K562 (cell line): ENCODE results near the gene SCAMP2. TPM values are rescaled to one million over a fixed set of nuclear protein-coding genes. Genes with fewer than 3 reads are reported as not detected.

ENCODE experiments used
- CTBP1 ChIP-seq: fragments of 450-650 bp; IDR thresholded peaks from 2 replicates; pipeline ENCODE4 v1.6.1; 2016; ENCODE audit warnings: borderline replicate concordance
- CXXC5 ChIP-seq: fragments of 250-450 bp; sonication (Bioruptor Pico); IDR thresholded peaks from 2 replicates; pipeline ENCODE4 v1.8.0; 2022; ENCODE audit warnings: inconsistent platforms, mild to moderate bottlenecking, moderate library complexity
- FOXM1 ChIP-seq, 2 experiments: fragments of 450-650 bp in 1 of 2; sonication (generic) in 1 of 2; formaldehyde crosslinking in 1 of 2; IDR thresholded peaks; 2 replicates each; pipeline versions ENCODE4 v1.6.1 to v1.9.0; 2017 to 2022; ENCODE audit warnings: low read depth in 2 of 2, mild to moderate bottlenecking in 2 of 2, missing genetic modification reagents in 1 of 2, moderate library complexity in 1 of 2
- HOMEZ ChIP-seq: fragments of 250-450 bp; sonication (Bioruptor Pico); IDR thresholded peaks from 2 replicates; pipeline ENCODE4 v1.4.0; 2020; ENCODE audit warnings: mild to moderate bottlenecking, moderate library complexity
- LEF1 ChIP-seq: fragments of 450-650 bp; IDR thresholded peaks from 2 replicates; pipeline ENCODE4 v1.6.1; 2016; ENCODE audit warnings: mild to moderate bottlenecking
- NELFE ChIP-seq: IDR thresholded peaks from 2 replicates; pipeline ENCODE4 v1.6.1; 2011; ENCODE audit warnings: mild to moderate bottlenecking; ENCODE audit not compliant: insufficient read depth, insufficient read length
- PCBP1 ChIP-seq: fragments of 200-400 bp; formaldehyde crosslinking; IDR thresholded peaks from 2 replicates; pipeline ENCODE4 v1.6.1; 2018; ENCODE audit warnings: mild to moderate bottlenecking, low read depth, low read length; ENCODE audit not compliant: poor library complexity, severe bottlenecking
- ZFX ChIP-seq: sonication (generic); formaldehyde crosslinking; IDR thresholded peaks from 2 replicates; pipeline ENCODE4 v1.8.0; 2022; ENCODE audit warnings: mild to moderate bottlenecking, missing genetic modification reagents, moderate library complexity
- ZNF740 ChIP-seq, 3 experiments: fragments of 200-800 bp in 1 of 3; sonication (Bioruptor generic) in 1 of 3; sonication (generic) in 1 of 3; formaldehyde crosslinking in 1 of 3; IDR thresholded peaks; 2 replicates each; pipeline versions ENCODE4 v1.6.1 to v1.8.0; 2016 to 2022; ENCODE audit warnings: mild to moderate bottlenecking in 2 of 3, missing compliant biosample characterization in 2 of 3, missing genetic modification characterization in 2 of 3, missing genetic modification reagents in 1 of 3
- polyA plus RNA-seq, 8 experiments: library from polyadenylated mRNA; depleted of rRNA in 4 of 8; stranded (reverse) in 5 of 8; unstranded in 3 of 8; fragments of >200 nt; fragmentation: Nextera tagmentation in 2 of 8; fragmentation: Illumina TruSeq in 1 of 8; extraction: Ambion mirVana in 2 of 8; extraction: Trizol in 1 of 8; gene quantifications; 2 replicates each; pipeline versions ENCODE4 v1.2.1 to v1.2.3, GENCODE V29; 2011 to 2014; ENCODE audit warnings: inconsistent platforms in 1 of 8, missing spikeins in 1 of 8
- total RNA-seq, 7 experiments: library from RNA; depleted of rRNA in 6 of 7; stranded (reverse); fragments of >200 nt in 6 of 7; fragmentation: Illumina TruSeq in 2 of 7; extraction: Trizol in 2 of 7; gene quantifications; 2 replicates each; pipeline versions ENCODE4 v1.2.1 to v1.2.3, GENCODE V29; 2011 to 2021; ENCODE audit warnings: low replicate concordance in 1 of 7
- TF ChIP-seq, protein P1 (sequence below), 2 experiments: fragments of 450-650 bp; formaldehyde crosslinking in 1 of 2; IDR thresholded peaks; 2 replicates each; pipeline versions ENCODE4 v1.4.0 to v1.6.1; 2014 to 2020; ENCODE audit warnings: mild to moderate bottlenecking in 2 of 2, borderline replicate concordance in 1 of 2, low read depth in 1 of 2
- TF ChIP-seq, protein P2 (sequence below), 2 experiments: IDR thresholded peaks; 2 replicates each; pipeline ENCODE4 v1.6.1; 2011; ENCODE audit warnings: borderline replicate concordance in 1 of 2, control low read depth in 1 of 2, low read depth in 1 of 2, low read length in 1 of 2, mild to moderate bottlenecking in 1 of 2, mixed read lengths in 1 of 2, moderate library complexity in 1 of 2; ENCODE audit not compliant: insufficient read depth in 1 of 2, insufficient read length in 1 of 2, poor library complexity in 1 of 2, severe bottlenecking in 1 of 2; ENCODE audit errors: extremely low read depth in 1 of 2

SCAMP2 gene
- total and polyA plus RNA-seq, 9 of the 15 experiments (the other 6 are each of a cell fraction or from before 2014, with no cell fraction given) = 5.9 to 61.1 (median 20.1) TPM

DNA sequence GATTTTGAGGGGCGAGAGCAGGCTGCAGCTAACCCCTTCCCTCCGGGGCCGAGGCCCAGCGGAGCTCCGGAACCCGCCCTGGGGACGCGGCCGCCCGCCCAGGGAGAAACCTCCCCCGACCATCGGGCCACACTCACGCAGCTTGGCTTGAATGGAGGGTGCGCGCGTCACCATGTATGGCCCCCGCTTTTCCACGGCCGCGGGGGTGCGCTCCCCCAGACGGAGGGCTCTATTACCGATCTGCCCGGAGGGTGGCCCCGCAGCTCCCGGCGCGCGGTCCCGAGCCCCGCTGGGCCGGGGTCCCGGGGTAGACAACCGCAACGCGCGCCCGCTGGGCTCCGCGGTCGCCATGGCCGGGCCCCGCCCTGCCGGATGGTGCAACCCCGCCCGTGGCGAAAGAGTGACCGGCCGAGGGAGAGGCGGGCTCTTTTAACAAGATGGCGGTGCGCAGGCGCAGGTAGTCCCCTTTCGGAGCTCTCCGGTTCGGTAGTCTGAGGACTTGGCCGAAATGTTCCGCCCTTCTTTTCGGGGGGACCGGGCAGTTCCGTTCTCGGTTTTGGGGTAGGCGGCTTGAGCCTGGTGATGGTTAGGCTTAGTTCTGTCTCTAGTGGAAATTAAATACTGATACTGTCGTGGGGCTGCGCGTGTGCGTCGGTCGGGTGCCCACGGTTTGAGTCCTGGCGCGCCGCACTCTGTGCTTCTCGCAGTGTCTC, 33.4 kb upstream of the SCAMP2 start, which contains the start of gene FAM219B (continued):
- TF ChIP-seq CXXC5 (peak; percentile 72), CTBP1 (no peak), HOMEZ (CRISPR knock-in tag) (no peak), ZFX (CRISPR knock-in tag) (peak; percentile 68), FOXM1 (IDR thresholded peaks at IDR 0.05; ENCODE audit: low read depth) (no peak), FOXM1 (CRISPR knock-in tag; IDR thresholded peaks at IDR 0.05; ENCODE audit: low read depth) (no peak; the same call in 1 of the 2 replicates), ZNF740 (CRISPR knock-in tag; IDR thresholded peaks at IDR 0.05) (no peak), ZNF740 (tag; IDR thresholded peaks at IDR 0.05) (no peak), PCBP1 (peak; percentile 57), LEF1 (no peak), NELFE (peak; percentile 27)
- TF ChIP-seq, protein P1, sequence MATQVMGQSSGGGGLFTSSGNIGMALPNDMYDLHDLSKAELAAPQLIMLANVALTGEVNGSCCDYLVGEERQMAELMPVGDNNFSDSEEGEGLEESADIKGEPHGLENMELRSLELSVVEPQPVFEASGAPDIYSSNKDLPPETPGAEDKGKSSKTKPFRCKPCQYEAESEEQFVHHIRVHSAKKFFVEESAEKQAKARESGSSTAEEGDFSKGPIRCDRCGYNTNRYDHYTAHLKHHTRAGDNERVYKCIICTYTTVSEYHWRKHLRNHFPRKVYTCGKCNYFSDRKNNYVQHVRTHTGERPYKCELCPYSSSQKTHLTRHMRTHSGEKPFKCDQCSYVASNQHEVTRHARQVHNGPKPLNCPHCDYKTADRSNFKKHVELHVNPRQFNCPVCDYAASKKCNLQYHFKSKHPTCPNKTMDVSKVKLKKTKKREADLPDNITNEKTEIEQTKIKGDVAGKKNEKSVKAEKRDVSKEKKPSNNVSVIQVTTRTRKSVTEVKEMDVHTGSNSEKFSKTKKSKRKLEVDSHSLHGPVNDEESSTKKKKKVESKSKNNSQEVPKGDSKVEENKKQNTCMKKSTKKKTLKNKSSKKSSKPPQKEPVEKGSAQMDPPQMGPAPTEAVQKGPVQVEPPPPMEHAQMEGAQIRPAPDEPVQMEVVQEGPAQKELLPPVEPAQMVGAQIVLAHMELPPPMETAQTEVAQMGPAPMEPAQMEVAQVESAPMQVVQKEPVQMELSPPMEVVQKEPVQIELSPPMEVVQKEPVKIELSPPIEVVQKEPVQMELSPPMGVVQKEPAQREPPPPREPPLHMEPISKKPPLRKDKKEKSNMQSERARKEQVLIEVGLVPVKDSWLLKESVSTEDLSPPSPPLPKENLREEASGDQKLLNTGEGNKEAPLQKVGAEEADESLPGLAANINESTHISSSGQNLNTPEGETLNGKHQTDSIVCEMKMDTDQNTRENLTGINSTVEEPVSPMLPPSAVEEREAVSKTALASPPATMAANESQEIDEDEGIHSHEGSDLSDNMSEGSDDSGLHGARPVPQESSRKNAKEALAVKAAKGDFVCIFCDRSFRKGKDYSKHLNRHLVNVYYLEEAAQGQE (IDR thresholded peaks at IDR 0.05; ENCODE audit: borderline replicate concordance) = 0 out of 2 replicates have a peak, but pooled peaks have one; percentile 3
- TF ChIP-seq, protein P1 (CRISPR knock-in tag; IDR thresholded peaks at IDR 0.05; ENCODE audit: low read depth) = no peak
- TF ChIP-seq, protein P2, sequence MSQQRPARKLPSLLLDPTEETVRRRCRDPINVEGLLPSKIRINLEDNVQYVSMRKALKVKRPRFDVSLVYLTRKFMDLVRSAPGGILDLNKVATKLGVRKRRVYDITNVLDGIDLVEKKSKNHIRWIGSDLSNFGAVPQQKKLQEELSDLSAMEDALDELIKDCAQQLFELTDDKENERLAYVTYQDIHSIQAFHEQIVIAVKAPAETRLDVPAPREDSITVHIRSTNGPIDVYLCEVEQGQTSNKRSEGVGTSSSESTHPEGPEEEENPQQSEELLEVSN (IDR thresholded peaks at IDR 0.05; ENCODE audit: borderline replicate concordance in 1 of 2, extremely low read depth in 1 of 2, insufficient read depth in 1 of 2, insufficient read length in 1 of 2, low read depth in 1 of 2, low read length in 1 of 2, poor library complexity in 1 of 2, severe bottlenecking in 1 of 2) = peak in 1 of 2 experiments; percentile 19
